ENCODE results near the gene RELN.

GRCh38 chr7:103795107-103795506 lies 194.4 kb downstream of the RELN start:
- no peak for TF ChIP-seq CTCF (IDR thresholded peaks at IDR 0.05)
- no peak for TF ChIP-seq POLR2A (IDR thresholded peaks at IDR 0.05)
